ENCODE data around the gene FIBP.

DNA sequence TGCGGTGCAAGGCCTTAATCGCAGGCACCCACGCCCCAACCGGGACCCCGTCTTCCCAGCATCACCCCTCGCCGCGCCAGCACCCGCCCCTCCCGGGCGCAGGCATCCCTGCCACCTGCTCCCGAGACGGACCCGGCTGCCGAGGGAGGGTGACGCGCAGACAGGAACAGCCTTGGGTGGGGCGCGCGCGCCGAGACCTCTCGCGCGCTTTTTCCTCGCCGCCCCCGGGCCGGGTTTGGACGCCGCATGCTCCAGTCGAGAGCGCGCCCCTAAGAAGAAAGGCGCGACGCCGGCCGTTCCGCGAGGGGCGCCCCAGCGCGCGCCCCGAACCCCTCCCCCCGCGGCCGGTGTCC lies 30.8 kb downstream of the FIBP start:
- no peak for TF ChIP-seq EZH2phosphoT487 (IDR thresholded peaks at IDR 0.05; ENCODE audit: borderline replicate concordance)
- no peak for TF ChIP-seq CTCF (conservative IDR thresholded peaks at IDR 0.05; ENCODE audit: low read length)
